22Rv1 (cell line): Measurements from ENCODE around the gene MAGI1.

Experiments
- H3K27ac ChIP-seq: fragments of 450-650 bp; 2 replicates; pipeline ENCODE4 v1.5.1; 2017
- CTCF ChIP-seq: fragments of 450-650 bp; IDR thresholded peaks from 2 replicates; pipeline ENCODE4 v1.5.1; 2017; ENCODE audit warnings: mild to moderate bottlenecking
- ZFX ChIP-seq: fragments of 450-650 bp; IDR thresholded peaks from 2 replicates; pipeline ENCODE4 v1.6.1; 2017; ENCODE audit warnings: antibody characterized with exemption, borderline replicate concordance

Gene MAGI1

GRCh38 chr3:65914032-65914739 is 124.5 kb downstream of the MAGI1 start:
- H3K27ac ChIP-seq = no peak overlapping the region

DNA sequence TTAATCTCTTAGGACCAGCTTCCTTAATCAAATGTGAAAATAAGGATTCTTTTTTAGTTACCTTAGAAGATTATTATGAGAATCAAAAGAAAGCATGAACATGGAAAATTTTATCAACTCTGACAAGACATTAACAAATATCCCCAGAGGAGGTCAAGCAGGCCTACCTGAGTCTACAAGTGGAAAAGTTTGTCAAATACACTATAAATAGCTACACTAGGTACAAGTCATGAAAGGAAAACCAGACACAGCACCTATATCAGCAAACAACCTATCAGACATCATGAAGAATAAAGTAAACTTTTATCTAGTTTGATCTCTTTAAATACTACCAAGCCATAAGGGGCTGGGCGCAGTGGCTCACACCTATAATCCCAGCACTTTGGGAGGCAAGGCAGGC is 126.1 kb downstream of the MAGI1 start:
- TF ChIP-seq ZFX (no peak), CTCF (no peak)
- H3K27ac ChIP-seq = no peak overlapping the region

More at GRCh38 chr3:65914032-65914739, 124.5 kb downstream of the MAGI1 start:
- TF ChIP-seq CTCF = no peak; the same call in 1 of the 2 replicates
- TF ChIP-seq ZFX = no peak

DNA sequence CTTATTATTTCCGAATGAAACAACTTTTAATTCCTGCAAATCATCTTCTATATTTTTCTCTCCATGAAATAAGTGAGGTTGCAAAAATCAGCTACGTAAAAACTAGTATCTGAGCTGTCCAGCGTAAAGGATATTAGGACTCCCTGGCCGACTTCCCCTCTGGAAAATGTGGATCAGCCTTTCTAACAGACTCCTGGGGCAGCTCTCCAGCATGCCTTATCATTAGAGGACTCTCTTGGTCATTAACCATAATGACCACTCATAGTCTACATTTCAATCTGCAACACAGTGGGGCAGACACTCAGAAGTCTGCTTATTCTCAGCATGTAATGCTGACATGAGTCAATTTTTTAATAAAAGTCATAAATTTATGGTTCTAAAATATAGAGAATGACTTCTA is 130.1 kb downstream of the MAGI1 start:
- no peak overlapping the region for H3K27ac ChIP-seq
- TF ChIP-seq CTCF (no peak), ZFX (no peak)

- TF ChIP-seq CTCF (no peak), ZFX (no peak)
- H3K27ac ChIP-seq = no peak overlapping the region
Measured at GRCh38 chr3:65907232-65908130, 131.2 kb downstream of the MAGI1 start.

GRCh38 chr3:65905771-65906170 is 132.9 kb downstream of the MAGI1 start:
- TF ChIP-seq ZFX = no peak
- no peak for TF ChIP-seq CTCF

DNA sequence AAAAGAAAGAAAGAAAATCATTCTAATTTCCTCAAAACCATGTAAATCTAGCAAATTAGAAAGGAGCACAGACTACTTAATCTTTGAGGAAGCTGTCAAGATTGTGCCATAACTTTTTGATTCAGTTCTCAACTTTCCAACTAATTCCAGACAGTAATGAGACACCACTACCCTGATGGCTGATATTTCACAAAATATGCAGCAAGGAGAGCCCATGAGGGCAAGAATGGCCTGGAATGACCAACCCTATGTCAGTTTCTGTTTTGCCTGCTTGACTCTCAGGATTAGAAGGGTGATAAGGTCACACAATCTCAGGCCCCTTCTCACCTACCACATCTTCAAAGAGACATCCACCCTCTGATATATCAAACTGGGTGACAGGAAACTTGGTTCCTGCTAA is 134.7 kb downstream of the MAGI1 start:
- no peak overlapping the region for H3K27ac ChIP-seq
- TF ChIP-seq ZFX = no peak
- no peak for TF ChIP-seq CTCF

More at GRCh38 chr3:65905771-65906170, 132.9 kb downstream of the MAGI1 start:
- no peak overlapping the region for H3K27ac ChIP-seq
